Trophoblast cell (in vitro differentiated cells and primary cell): ENCODE results near the gene LRRC3B.
A peak's percentile ranks its signal among the peaks of the same experiment; 100 is the strongest.

Experiments
- DNase-seq, 2 donors: peaks; one replicate each; pipeline ENCODE4 v3.0.0-alpha.2; 2016
- H2AFZ ChIP-seq: 2 replicates; pipeline ENCODE4 v1.6.1; 2013; ENCODE audit warnings: low read length, moderate library complexity, mild to moderate bottlenecking; ENCODE audit not compliant: insufficient read depth, poor library complexity
- H2AK5ac ChIP-seq: 2 replicates; pipeline ENCODE4 v1.6.1; 2013; ENCODE audit warnings: mild to moderate bottlenecking, low read length
- H2BK120ac ChIP-seq: 2 replicates; pipeline ENCODE4 v1.6.1; 2013; ENCODE audit warnings: low read length, mild to moderate bottlenecking, moderate library complexity; ENCODE audit not compliant: insufficient read depth, poor library complexity
- H2BK12ac ChIP-seq: 2 replicates; pipeline ENCODE4 v1.6.1; 2013; ENCODE audit warnings: mild to moderate bottlenecking, low read length, moderate library complexity
- H2BK5ac ChIP-seq: 2 replicates; pipeline ENCODE4 v1.6.1; 2013; ENCODE audit warnings: low read length, low read depth, moderate library complexity, mild to moderate bottlenecking; ENCODE audit not compliant: poor library complexity
- H3K14ac ChIP-seq: 2 replicates; pipeline ENCODE4 v1.6.1; 2013; ENCODE audit warnings: mild to moderate bottlenecking, low read length
- H3K18ac ChIP-seq: 2 replicates; pipeline ENCODE4 v1.6.1; 2013; ENCODE audit warnings: mild to moderate bottlenecking, low read length
- H3K23ac ChIP-seq: 2 replicates; pipeline ENCODE4 v1.6.1; 2013; ENCODE audit warnings: low read length
- H3K27ac ChIP-seq: 2 replicates; pipeline ENCODE4 v1.5.1; 2013; ENCODE audit warnings: low read depth, mild to moderate bottlenecking, inconsistent platforms, low read length, moderate library complexity
- H3K27me3 ChIP-seq: 2 replicates; pipeline ENCODE4 v1.6.1; 2013; ENCODE audit warnings: inconsistent platforms, mild to moderate bottlenecking, low read length, moderate library complexity; ENCODE audit not compliant: insufficient read depth
- H3K36me3 ChIP-seq, 2 experiments: 1 replicate in 1 of 2; 2 replicates in 1 of 2; pipeline ENCODE4 v1.6.1; 2013; ENCODE audit warnings: low read length in 2 of 2, mild to moderate bottlenecking in 2 of 2, moderate library complexity in 1 of 2; ENCODE audit not compliant: insufficient read depth in 2 of 2, control insufficient read depth in 1 of 2
- H3K4ac ChIP-seq: 2 replicates; pipeline ENCODE4 v1.6.1; 2013; ENCODE audit warnings: low read depth, mild to moderate bottlenecking, low read length, moderate library complexity
- H3K4me1 ChIP-seq, 2 experiments: 1 replicate in 1 of 2; 2 replicates in 1 of 2; pipeline ENCODE4 v1.6.1; 2013; ENCODE audit warnings: low read length in 2 of 2, mild to moderate bottlenecking in 2 of 2, moderate library complexity in 1 of 2; ENCODE audit not compliant: insufficient read depth in 2 of 2, control insufficient read depth in 1 of 2
- H3K4me2 ChIP-seq: 2 replicates; pipeline ENCODE4 v1.6.1; 2013; ENCODE audit warnings: inconsistent platforms, mild to moderate bottlenecking, low read length, moderate library complexity
- H3K4me3 ChIP-seq: 2 replicates; pipeline ENCODE4 v1.5.1; 2013; ENCODE audit warnings: mild to moderate bottlenecking, low read depth, low read length, inconsistent platforms
- H3K79me1 ChIP-seq: one replicate; pipeline ENCODE4 v1.6.1; 2013; ENCODE audit warnings: low read length
- H3K79me2 ChIP-seq: 2 replicates; pipeline ENCODE4 v1.6.1; 2013; ENCODE audit warnings: low read length, mild to moderate bottlenecking; ENCODE audit not compliant: control insufficient read depth, insufficient read depth, poor library complexity
- H3K9ac ChIP-seq: 2 replicates; pipeline ENCODE4 v1.6.1; 2013; ENCODE audit warnings: mild to moderate bottlenecking, low read length
- H3K9me3 ChIP-seq: 2 replicates; pipeline ENCODE4 v1.6.1; 2013; ENCODE audit warnings: low read depth, mild to moderate bottlenecking, control low read depth, inconsistent platforms, low read length; ENCODE audit not compliant: insufficient read depth
- H4K12ac ChIP-seq: 2 replicates; pipeline ENCODE4 v1.6.1; 2013; ENCODE audit warnings: low read depth, mild to moderate bottlenecking, low read length, moderate library complexity
- H4K8ac ChIP-seq: 2 replicates; pipeline ENCODE4 v1.6.1; 2013; ENCODE audit warnings: low read depth, mild to moderate bottlenecking, low read length, moderate library complexity
- H4K91ac ChIP-seq: one replicate; pipeline ENCODE4 v1.6.1; 2013; ENCODE audit warnings: low read depth, mild to moderate bottlenecking, low read length, moderate library complexity
- WGBS: extraction: QIAGEN DNeasy Blood & Tissue Kit; methylation state at CpG from one replicate; pipeline ENCODE4 v1.1.7; 2013; ENCODE audit warnings: missing lambda C conversion rate; ENCODE audit not compliant: insufficient read length, insufficient coverage; ENCODE audit errors: extremely low coverage; 5-methylcytosine and 5-hydroxymethylcytosine counted together

Gene LRRC3B

DNA sequence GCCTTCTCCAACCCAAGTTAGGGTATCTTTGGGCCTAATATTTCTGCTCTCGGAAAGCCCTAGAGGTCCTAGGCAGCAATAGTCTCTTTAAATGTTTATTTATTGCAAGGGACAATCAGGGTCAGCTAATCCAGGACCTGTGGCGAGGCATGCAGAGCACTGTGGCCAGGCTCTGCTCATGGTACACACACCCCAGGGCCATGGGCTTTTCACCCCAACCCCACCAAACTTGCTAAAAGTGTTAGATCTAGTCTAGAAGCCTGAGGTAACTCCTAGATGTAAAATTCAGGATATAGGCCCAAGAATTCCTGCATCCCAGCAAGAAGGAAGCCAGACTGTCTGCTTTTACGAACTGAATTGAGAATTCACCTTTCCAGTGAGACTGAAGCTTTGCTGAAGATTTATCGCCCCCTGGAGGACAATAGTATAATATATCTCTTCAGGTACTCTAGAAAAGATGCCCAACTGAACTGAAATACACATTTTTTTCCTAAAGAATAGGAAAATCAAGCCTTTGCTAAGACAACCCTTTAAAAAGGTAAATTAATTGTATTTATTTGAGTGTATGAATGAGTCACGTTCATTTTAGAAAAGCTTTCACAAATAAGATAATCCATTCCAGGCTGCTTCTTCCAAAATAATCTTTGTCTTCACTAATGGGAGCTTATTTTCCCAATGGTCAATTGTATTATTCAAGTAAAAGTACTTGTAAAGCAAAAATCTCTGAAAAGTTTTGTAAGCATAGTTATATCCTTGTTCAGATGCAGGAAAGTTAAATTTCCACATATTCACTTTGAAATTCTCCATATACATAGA lies 89.8 kb downstream of the LRRC3B start:
- Histone ChIP-seq H3K79me1 (no peaks in the 10 kb centered on the region), H3K23ac (no peak overlapping the region), H2BK5ac (peak overlapping the region; percentile 61), H3K79me2 (no peaks in the 10 kb centered on the region), H3K4me2 (no peak overlapping the region), H3K36me3 (no peaks in the 10 kb centered on the region), H3K27ac (no peak overlapping the region), H4K8ac (no peak overlapping the region), H2BK12ac (peak overlapping the region; percentile 3), H2BK120ac (no peak overlapping the region), H2AFZ (no peak overlapping the region), H3K9ac (no peak overlapping the region), H3K27me3 (no peaks in the 10 kb centered on the region), H3K9me3 (peaks cover 2% of the 10 kb centered on the region), H3K18ac (no peak overlapping the region), H2AK5ac (no peak overlapping the region), H3K4ac (no peak overlapping the region), H3K14ac (no peak overlapping the region), H4K91ac (no peak overlapping the region), H4K12ac (no peak overlapping the region), H3K4me3 (no peak overlapping the region), H3K4me1 (no peaks in the 10 kb centered on the region)
- WGBS = no CpG with 5 or more reads among the region's 5 CpGs
- DNase-seq = peak in 1 of 2 donors; percentile 76

DNA sequence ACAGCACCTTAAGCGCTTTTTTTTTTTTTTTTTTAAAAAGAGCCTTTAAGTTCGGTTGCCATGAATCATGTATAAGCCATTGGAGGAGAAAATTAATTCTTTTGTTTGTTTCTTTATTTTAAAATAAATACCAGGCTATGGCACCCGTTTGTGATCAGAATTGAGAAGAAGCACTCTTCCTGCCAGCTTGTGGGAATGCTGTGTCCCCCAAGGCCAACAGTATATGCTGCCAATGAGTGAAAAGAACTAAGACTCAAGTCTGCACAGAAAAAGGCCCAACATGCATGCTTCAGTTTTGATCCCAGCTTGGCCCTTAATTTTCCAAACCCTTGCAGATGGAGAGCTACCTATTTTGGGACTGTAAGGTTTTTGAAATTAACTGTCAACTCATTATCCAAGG lies 90.5 kb downstream of the LRRC3B start:
- Histone ChIP-seq H2BK120ac (no peak overlapping the region), H4K8ac (peak overlapping the region; percentile 8)
- no CpG with 5 or more reads among the region's 3 CpGs for WGBS

DNA sequence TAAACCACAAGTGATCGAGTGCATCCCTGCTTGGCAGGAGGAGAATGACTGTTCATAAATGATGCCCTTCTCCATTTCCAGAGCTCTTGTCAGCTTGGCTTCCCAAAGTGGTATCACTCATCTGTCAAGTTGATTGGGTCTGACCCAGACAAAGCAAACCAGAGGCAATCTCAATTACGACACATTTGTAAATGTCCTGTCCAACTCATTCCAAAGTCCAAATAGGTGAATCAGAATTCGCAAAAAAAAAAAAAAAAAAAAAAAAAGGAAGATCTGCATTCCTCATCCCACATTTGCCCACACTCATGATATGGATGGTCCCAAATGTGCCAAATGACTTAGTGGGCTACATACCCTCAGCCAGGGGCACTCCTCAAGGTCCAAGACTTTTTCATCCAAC lies 91.9 kb downstream of the LRRC3B start:
- DNase-seq = no peak
- Histone ChIP-seq H3K23ac (peak overlapping the region; percentile 44), H4K91ac (no peak overlapping the region), H3K4me3 (no peak overlapping the region), H2AK5ac (no peak overlapping the region), H3K18ac (no peak overlapping the region), H4K8ac (no peak overlapping the region), H2BK5ac (no peak overlapping the region), H2AFZ (no peak overlapping the region), H2BK120ac (no peak overlapping the region), H3K27ac (no peak overlapping the region), H3K79me2 (no peaks in the 10 kb centered on the region), H3K14ac (no peak overlapping the region), H4K12ac (no peak overlapping the region), H3K9ac (no peak overlapping the region), H3K4ac (no peak overlapping the region), H2BK12ac (no peak overlapping the region), H3K36me3 (no peaks in the 10 kb centered on the region), H3K4me1 (no peaks in the 10 kb centered on the region), H3K79me1 (no peaks in the 10 kb centered on the region), H3K9me3 (peaks cover 2% of the 10 kb centered on the region), H3K4me2 (no peak overlapping the region), H3K27me3 (no peaks in the 10 kb centered on the region)
- WGBS = no CpG with 5 or more reads among the region's 3 CpGs

More for the DNA sequence above, 90.5 kb downstream of the LRRC3B start:
- Histone ChIP-seq H3K27me3 (no peaks in the 10 kb centered on the region), H4K12ac (no peak overlapping the region), H3K18ac (no peak overlapping the region), H2BK12ac (no peak overlapping the region), H3K79me1 (no peaks in the 10 kb centered on the region), H2AK5ac (no peak overlapping the region), H3K4ac (no peak overlapping the region), H3K14ac (no peak overlapping the region), H3K4me2 (no peak overlapping the region), H3K27ac (no peak overlapping the region), H3K4me3 (no peak overlapping the region), H3K4me1 (no peaks in the 10 kb centered on the region), H3K36me3 (no peaks in the 10 kb centered on the region), H3K79me2 (no peaks in the 10 kb centered on the region), H2AFZ (no peak overlapping the region), H3K9ac (no peak overlapping the region), H3K9me3 (peaks cover 2% of the 10 kb centered on the region), H2BK5ac (no peak overlapping the region), H3K23ac (no peak overlapping the region), H4K91ac (no peak overlapping the region)
- DNase-seq = no peak

DNA sequence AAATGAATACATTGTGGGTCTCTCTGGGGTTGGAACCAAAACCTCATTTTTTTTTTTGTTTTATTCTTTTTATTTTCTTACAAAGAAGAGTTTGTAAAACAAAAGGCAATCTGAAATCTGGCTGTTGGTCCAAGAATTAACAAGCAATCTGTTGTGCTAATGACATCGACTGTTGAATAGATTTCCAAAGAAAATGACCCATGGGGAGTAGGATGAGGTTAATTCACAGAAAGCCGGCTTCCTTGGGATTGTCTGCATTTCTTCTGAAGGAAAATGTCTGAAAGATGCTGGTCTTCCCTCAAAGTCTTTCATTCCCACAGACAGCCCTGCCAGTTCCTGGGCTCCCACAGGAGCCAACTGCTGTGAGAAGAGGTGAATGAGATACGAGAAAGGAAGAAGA lies 92.9 kb downstream of the LRRC3B start:
- H3K4ac ChIP-seq = no peak overlapping the region
- H2AK5ac ChIP-seq = no peak overlapping the region
- no peaks in the 10 kb centered on the region for H3K27me3 ChIP-seq
- H3K79me2 ChIP-seq = no peaks in the 10 kb centered on the region
- no peak overlapping the region for H2BK120ac ChIP-seq
- no peak overlapping the region for H3K4me2 ChIP-seq
- H3K4me3 ChIP-seq = no peak overlapping the region
- H3K79me1 ChIP-seq = no peaks in the 10 kb centered on the region
- H3K4me1 ChIP-seq = no peaks in the 10 kb centered on the region
- H3K9ac ChIP-seq = no peak overlapping the region
- H2BK5ac ChIP-seq = no peak overlapping the region
- peaks cover 2% of the 10 kb centered on the region for H3K9me3 ChIP-seq
- no peak overlapping the region for H3K14ac ChIP-seq
- H3K18ac ChIP-seq = no peak overlapping the region
- H3K23ac ChIP-seq = no peak overlapping the region
- DNase-seq = no peak
- H4K91ac ChIP-seq = no peak overlapping the region
- H4K12ac ChIP-seq = no peak overlapping the region
- H3K36me3 ChIP-seq = no peaks in the 10 kb centered on the region
- no peak overlapping the region for H4K8ac ChIP-seq
- H2AFZ ChIP-seq = no peak overlapping the region
- no peak overlapping the region for H2BK12ac ChIP-seq
- no CpG with 5 or more reads among the region's 3 CpGs for WGBS
- H3K27ac ChIP-seq = no peak overlapping the region
